Activated T-helper 2 cell treated with anti-CD3 and anti-CD28 coated beads, Interferon-gamma antibody, Interleukin-2, Interleukin-4, amounts not matched to agents 10 μg/mL and 5 μg/mL and 100 μg/mL, durations not matched to agents 14 hours and 24 hours and 36 hours (primary cell): ENCODE data around the gene TMEM50B. TPM values are rescaled to one million over a fixed set of nuclear protein-coding genes. Genes with fewer than 3 reads are reported as not detected.
A peak's percentile ranks its signal among the peaks of the same experiment; 100 is the strongest.
"Not testable (repeated sequence)": the region's sequence is repeated elsewhere in the genome, so short reads cannot be mapped to it uniquely, and the experiment has no call there.

Experiments
- DNase-seq: peaks from one replicate; pipeline ENCODE4 v3.0.0; 2021; ENCODE audit warnings: low spot score
- H3K27ac Mint-ChIP-seq: one replicate; pipeline ENCODE4 v1.8.0; 2021; ENCODE audit warnings: mixed read lengths
- H3K27me3 Mint-ChIP-seq: one replicate; pipeline ENCODE4 v1.8.0; 2021; ENCODE audit warnings: low read depth, mixed read lengths
- H3K36me3 Mint-ChIP-seq: one replicate; pipeline ENCODE4 v1.8.0; 2021; ENCODE audit warnings: low read depth, mixed read lengths
- H3K4me1 Mint-ChIP-seq: one replicate; pipeline ENCODE4 v1.8.0; 2021; ENCODE audit warnings: low read depth, mixed read lengths
- H3K4me3 Mint-ChIP-seq: one replicate; pipeline ENCODE4 v1.8.0; 2021; ENCODE audit warnings: low read depth, mild to moderate bottlenecking, moderate library complexity, mixed read lengths
- H3K9me3 Mint-ChIP-seq: one replicate; pipeline ENCODE4 v1.8.0; 2021; ENCODE audit warnings: mixed read lengths
- intact Hi-C: fragments of 100-400 bp; cut with micrococcal nuclease; formaldehyde crosslinking; loops from one replicate; pipeline ENCODE4 v1.15.1; 2023
- total RNA-seq: library from RNA; stranded (reverse); gene quantifications from 2 replicates; pipeline ENCODE4 v1.2.3, GENCODE V29; 2022

Gene TMEM50B
- 16.5 and 18.7 TPM in 2 replicates for total RNA-seq

DNA sequence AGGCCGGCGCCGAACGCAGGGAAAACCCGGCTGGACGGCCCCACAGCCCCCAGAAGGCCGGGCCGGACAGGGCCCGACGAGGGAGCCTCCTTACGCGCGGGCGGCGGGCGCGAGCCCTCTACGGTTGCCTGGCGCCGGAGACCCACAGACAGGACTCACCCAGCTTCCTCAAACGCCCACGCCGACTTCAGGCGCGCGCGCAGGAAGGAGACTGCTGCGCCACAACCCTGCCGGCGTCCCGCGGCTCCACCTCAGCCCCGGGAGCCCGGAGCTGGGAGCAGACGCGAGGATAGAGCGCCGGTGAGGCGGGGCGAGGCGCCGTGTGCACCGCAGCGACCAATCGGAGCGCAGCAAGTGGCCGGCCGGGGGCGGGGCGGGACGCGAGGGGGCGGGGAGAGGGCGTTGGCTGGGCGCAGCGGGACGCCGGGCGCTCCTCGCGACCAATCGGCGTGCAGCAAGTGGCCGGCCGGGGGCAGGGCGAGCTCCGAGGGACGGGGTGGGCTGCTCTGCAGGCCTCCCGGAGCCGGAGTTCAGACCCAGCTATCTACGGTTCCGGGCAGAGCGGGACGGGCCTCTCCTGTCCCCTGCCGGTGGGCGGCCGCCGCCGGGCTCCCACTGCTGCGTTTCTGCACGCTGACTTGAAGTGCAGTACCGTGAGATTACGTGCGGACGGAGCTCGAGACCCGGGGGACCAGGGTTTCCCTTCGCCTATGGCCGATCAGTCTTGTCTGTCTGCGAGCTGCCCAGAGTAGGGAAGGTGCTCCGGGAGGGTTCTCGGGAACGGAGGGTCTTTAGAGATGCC lies at the start of gene TMEM50B:
TSS of gene TMEM50B (minus strand) at position 296 of the 802 bp plus-strand sequence. CDS start 11,089 bp downstream, outside the sequence.
- Mint-ChIP-seq H3K9me3 (no peaks in the 10 kb centered on the region), H3K27me3 (no peaks in the 10 kb centered on the region), H3K36me3 (no peaks in the 10 kb centered on the region), H3K27ac (peak within 1 kb of the TSS; percentile 88), H3K4me3 (peak within 1 kb of the TSS; percentile 94), H3K4me1 (peaks cover 8% of the 10 kb centered on the region)
- intact Hi-C loops = loop anchor here (1.0 to 5.0 kb wide), 3 partner anchors 11 to 107 kb away; partner anchors contain the start of genes DNAJC28, DONSON and GART
- DNase-seq = peak; percentile 93

DNA sequence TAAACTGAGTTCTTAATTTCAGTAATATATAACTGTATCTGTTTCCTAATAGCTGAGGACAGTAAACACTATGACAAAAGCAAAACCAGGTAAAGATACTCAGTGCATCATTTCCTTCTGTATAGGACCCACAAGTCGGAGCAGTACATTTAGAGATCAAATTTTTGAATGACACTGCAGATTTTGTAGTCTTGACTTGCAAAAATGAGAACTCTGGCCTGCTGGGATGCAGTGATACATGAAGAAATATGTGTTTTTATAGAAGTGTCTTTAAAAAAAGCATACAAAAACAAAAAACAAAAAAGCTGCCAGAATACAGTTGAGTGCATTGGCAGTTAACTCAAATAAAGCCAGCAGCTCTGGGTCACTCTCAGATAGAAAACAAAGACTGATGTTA lies 43.2 kb upstream of the TMEM50B start:
- peak overlapping the region; percentile 22 for H3K27ac Mint-ChIP-seq
- peaks cover 60% of the 10 kb centered on the region for H3K36me3 Mint-ChIP-seq
- no peak overlapping the region for H3K4me3 Mint-ChIP-seq

DNA sequence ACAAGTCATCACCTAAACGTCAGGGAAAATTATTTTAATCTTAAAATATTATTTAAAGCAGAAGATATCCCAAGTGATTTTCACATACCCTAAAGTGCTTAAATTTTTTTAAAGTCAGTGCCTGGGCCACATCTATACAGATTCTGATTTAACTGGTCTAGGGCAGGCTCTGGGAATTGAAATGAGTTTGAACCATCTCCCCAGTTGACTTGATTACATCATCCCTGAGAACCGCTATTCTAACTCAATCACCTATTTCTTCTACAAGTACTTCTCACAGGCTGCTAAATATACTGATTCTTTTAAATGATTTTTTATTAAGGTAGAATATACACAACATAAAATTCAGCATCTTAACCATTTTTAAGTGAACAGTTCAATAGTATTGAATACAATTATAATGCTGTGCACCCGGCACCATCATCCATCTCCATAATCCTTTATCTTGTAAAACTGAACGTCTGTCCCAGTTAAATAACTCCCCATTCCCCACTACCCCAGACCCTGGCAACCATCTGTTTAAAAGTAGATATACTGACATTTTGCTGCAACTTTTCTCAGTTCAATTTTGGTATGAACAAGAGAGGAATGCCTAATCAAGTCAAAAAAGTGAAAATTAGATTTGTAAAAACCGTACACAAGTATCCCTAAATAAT lies 42.7 kb upstream of the TMEM50B start:
- no peaks in the 10 kb centered on the region for H3K4me1 Mint-ChIP-seq
- peak overlapping the region; percentile 22 for H3K27ac Mint-ChIP-seq
- intact Hi-C loops = no loop called here
- no peaks in the 10 kb centered on the region for H3K9me3 Mint-ChIP-seq
- H3K4me3 Mint-ChIP-seq = no peak overlapping the region
- H3K27me3 Mint-ChIP-seq = no peaks in the 10 kb centered on the region
- H3K36me3 Mint-ChIP-seq = peaks cover 60% of the 10 kb centered on the region
- DNase-seq = no peak

More for the DNA sequence above, 43.2 kb upstream of the TMEM50B start:
- no peaks in the 10 kb centered on the region for H3K9me3 Mint-ChIP-seq
- DNase-seq = no peak
- intact Hi-C loops = no loop called here
- H3K4me1 Mint-ChIP-seq = no peaks in the 10 kb centered on the region
- H3K27me3 Mint-ChIP-seq = no peaks in the 10 kb centered on the region

DNA sequence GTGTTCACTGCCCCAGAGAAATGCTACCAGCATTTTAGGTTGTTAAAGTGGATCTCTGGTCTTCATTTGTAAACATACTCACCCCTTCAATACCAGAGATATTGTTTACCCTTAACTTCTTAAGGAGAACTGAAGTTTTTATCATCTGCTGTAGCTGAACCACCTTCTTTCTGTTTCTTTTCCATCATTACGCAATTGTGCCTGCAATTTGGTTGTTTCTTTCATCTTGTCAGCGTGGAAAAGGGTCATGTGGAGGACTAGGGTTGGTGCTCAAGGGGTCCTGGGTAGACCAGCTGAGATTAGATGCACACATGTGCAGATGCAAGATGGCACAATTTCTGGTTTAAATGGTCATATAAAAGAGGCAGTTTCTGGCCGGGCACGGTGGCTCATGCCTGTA lies 39.1 kb upstream of the TMEM50B start:
- Mint-ChIP-seq H3K36me3 (peaks cover 69% of the 10 kb centered on the region), H3K27ac (no peak overlapping the region), H3K4me3 (no peak overlapping the region), H3K9me3 (no peaks in the 10 kb centered on the region), H3K4me1 (peaks cover 11% of the 10 kb centered on the region), H3K27me3 (no peaks in the 10 kb centered on the region)
- intact Hi-C loops = no loop called here
- DNase-seq = no peak

DNA sequence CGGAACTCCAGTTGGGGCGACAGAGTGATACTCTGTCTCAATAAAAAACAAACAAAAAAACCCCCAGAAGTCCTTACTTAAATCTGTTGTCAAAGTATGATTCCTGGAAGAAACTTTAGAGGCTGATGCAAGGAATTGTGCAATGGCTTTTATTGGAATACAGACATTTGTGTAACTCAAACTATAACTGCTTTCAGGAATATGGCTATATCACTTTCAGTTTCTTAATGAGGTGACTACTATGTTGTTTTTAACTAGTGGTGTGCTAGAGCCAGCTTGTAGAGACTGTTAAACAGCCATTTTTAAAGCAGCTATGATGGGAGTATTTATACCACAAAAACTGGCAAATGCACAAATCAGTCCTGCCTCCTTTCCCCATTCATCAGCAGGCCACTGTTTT lies 34.5 kb upstream of the TMEM50B start:
- H3K9me3 Mint-ChIP-seq = no peaks in the 10 kb centered on the region

DNA sequence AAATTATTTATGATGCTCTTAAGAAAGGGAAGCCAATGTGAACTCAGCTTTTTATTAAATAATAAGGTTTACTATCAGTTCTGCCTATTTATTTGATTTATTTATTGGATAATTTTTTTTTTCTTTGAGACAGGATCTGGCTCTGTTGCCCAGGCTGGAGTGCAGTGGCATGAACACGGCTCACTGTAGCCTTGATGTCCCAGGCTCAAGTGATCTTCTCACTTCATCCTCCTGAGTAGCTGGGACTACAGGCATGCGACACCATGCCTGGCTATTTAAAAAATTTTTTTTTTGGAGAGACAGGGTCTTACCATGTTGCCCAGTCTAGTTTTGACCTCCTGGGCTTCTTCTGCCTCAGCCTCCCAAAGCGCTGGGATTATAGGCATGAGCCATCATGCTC lies 32.7 kb upstream of the TMEM50B start:
- Mint-ChIP-seq H3K4me3 (no peak overlapping the region), H3K4me1 (peaks cover 11% of the 10 kb centered on the region), H3K9me3 (no peaks in the 10 kb centered on the region), H3K27ac (no peak overlapping the region), H3K36me3 (peaks cover 76% of the 10 kb centered on the region), H3K27me3 (no peaks in the 10 kb centered on the region)
- DNase-seq = no peak
- intact Hi-C loops = no loop called here

More for the DNA sequence above, 34.5 kb upstream of the TMEM50B start:
- Mint-ChIP-seq H3K36me3 (peaks cover 75% of the 10 kb centered on the region), H3K4me3 (no peak overlapping the region), H3K27ac (peak overlapping the region; percentile 57), H3K4me1 (peaks cover 11% of the 10 kb centered on the region), H3K27me3 (no peaks in the 10 kb centered on the region)
- DNase-seq = no peak
- intact Hi-C loops = no loop called here

DNA sequence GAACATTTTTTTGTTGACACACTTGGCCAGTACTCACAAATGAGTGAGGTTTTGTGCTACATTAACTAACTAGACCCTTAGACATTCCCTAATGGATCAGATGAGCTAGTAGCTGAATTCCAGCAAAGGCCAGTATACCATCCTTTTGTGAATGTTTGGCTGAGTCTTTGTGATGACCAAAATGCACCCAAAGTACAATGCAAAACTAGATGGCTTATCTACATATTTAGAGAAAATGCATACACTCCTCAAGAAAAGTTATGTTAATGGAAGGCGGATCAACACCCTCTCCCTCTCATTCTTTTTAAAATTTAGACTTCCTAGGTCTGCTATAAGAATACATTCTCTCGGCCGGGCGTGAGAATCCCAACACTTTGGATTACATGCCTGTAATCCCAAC lies 31.9 kb upstream of the TMEM50B start:
- Mint-ChIP-seq H3K4me1 (peaks cover 11% of the 10 kb centered on the region), H3K4me3 (no peak overlapping the region), H3K27me3 (no peaks in the 10 kb centered on the region), H3K27ac (no peak overlapping the region), H3K9me3 (peaks cover 6% of the 10 kb centered on the region), H3K36me3 (peaks cover 76% of the 10 kb centered on the region)
- DNase-seq = no peak
- intact Hi-C loops = no loop called here

DNA sequence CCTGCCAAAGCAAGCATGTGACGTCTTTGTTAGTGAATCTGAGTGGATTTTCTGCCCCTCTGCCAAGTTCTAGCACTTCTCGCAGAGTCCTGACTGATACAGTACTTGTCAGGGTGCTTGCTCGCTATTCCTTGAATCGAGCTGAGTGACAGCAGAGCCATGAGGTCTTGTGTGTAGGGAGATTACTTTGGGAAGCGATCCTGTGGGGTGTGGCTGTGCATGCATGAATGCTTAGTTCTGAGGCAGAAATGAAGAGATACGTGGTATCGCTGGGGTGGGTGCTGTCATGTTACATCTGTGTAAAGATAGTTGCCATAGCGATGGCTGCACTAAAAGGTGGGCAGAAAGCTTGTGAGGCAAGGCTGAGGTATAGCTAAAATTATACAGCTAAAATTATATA lies 31.1 kb upstream of the TMEM50B start:
- Mint-ChIP-seq H3K9me3 (peaks cover 6% of the 10 kb centered on the region), H3K4me3 (no peak overlapping the region), H3K27ac (no peak overlapping the region), H3K4me1 (peaks cover 11% of the 10 kb centered on the region), H3K36me3 (peaks cover 74% of the 10 kb centered on the region), H3K27me3 (no peaks in the 10 kb centered on the region)
- intact Hi-C loops = no loop called here
- no peak for DNase-seq

DNA sequence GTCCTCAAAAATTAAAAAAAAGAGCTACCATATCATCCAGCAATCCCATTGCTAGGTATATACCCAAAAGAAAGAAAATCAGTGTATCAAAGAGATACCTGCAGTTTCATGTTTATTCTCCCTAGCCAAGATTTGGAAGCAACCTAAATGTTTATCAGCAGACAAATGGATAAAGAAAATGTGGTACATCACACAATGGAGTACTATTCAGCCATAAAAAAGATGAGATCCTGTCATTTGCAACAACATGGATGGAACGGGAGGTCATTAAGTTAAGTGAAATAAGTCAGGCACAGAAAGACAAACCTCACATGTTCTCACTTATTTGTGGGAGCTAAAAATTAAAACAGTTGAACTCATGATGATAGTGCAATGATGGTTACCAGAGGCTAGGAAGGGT lies 27.2 kb upstream of the TMEM50B start:
- H3K4me3 Mint-ChIP-seq, H3K27me3 Mint-ChIP-seq, H3K4me1 Mint-ChIP-seq, intact Hi-C loops, H3K27ac Mint-ChIP-seq, H3K9me3 Mint-ChIP-seq, DNase-seq: not testable (repeated sequence)
- peaks cover 83% of the 10 kb centered on the region for H3K36me3 Mint-ChIP-seq

DNA sequence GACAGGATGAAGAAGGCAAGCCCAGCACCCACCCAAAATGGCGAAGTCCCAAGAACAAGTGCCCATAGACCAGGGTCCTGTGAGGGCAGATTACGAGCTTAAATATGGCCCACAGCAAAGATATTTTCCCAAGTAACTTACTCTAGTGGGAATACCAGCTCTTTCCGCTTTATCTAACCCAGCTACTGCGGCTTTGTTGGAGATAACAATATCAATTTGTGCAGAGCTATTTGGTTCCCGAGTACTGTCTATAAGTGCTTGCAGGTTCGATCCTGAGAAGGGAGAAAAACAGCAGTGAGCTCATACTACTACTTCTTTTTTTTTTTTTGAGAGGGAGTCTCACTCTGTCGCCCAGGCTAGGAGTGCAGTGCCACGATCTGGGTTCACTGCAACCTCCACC lies 26.1 kb upstream of the TMEM50B start:
- DNase-seq = no peak
- H3K36me3 Mint-ChIP-seq = peaks cover 74% of the 10 kb centered on the region
- no peak overlapping the region for H3K27ac Mint-ChIP-seq
- H3K27me3 Mint-ChIP-seq = no peaks in the 10 kb centered on the region
- intact Hi-C loops = no loop called here
- no peak overlapping the region for H3K4me3 Mint-ChIP-seq
- no peaks in the 10 kb centered on the region for H3K4me1 Mint-ChIP-seq
- H3K9me3 Mint-ChIP-seq = peaks cover 6% of the 10 kb centered on the region

DNA sequence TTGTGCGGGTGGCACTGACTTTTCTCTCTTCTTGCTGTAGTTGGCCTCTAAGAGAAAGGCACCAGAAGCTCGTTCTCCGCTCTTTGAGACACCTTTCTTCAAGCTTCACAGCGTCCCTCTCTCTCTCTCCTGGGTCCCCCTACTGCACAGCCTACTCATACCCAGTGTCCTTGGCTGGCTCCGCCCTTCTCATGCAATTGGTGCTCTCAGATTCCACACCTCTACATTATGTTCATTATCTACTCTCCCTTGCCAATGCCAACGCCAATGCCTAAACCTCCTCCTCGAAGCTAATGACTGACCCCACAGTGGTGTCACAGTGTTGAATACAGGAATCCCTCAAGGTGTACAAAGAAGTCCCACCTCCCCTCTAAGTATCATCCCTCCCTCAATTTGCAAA lies 16.6 kb upstream of the TMEM50B start:
- Mint-ChIP-seq H3K27ac (no peak overlapping the region), H3K4me1 (peaks cover 4% of the 10 kb centered on the region), H3K27me3 (peaks cover 6% of the 10 kb centered on the region), H3K4me3 (no peak overlapping the region), H3K9me3 (no peaks in the 10 kb centered on the region), H3K36me3 (no peaks in the 10 kb centered on the region)
- intact Hi-C loops = no loop called here
- no peak for DNase-seq

DNA sequence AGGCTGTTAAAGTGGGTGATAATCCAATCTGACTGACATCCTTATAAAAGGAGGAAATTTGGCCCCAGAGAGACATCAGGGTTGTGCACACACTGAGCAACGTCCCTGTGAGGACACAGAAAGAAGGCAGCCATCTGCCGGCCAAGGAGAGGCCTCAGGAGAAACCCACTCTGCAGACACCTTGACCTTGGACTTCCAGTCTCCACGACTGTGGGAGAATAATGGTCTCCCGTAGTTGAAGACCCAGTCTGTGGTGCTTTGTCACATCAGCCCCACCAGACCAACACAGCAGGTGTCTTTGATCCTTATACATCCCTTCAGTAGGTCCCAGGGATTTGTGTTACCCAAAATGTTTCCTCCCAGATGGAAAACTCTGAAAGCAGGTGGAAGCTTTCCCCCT lies 16.0 kb upstream of the TMEM50B start:
- intact Hi-C loops = no loop called here
- Mint-ChIP-seq H3K4me3 (no peak overlapping the region), H3K4me1 (peaks cover 8% of the 10 kb centered on the region), H3K27ac (no peak overlapping the region), H3K36me3 (no peaks in the 10 kb centered on the region), H3K27me3 (peaks cover 6% of the 10 kb centered on the region), H3K9me3 (no peaks in the 10 kb centered on the region)
- DNase-seq = no peak

DNA sequence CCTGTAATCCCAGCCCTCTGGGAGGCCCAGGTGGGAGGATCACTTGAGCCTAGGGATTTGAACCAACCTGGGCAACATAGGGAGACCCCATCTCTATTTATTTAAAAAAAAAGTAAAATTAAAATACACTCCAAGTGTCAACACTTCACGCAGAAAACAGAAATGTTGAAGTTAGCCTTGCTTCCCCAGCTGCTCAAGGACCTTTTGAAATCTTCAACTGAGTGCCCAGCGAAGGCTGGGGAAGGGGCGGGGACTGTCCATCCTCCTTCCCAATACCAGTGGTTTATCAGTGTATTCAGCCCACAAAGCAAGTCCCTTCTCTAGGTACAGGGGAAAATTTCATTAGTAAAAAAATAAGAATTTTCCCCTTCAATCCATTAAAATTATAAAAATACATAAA lies 14.0 kb upstream of the TMEM50B start:
- Mint-ChIP-seq H3K27me3 (peaks cover 12% of the 10 kb centered on the region), H3K4me3 (peak overlapping the region; percentile 51), H3K27ac (no peak overlapping the region), H3K36me3 (no peaks in the 10 kb centered on the region), H3K9me3 (no peaks in the 10 kb centered on the region), H3K4me1 (peaks cover 9% of the 10 kb centered on the region)
- DNase-seq = no peak
- intact Hi-C loops = loop anchor here (5.0 kb wide), 1 partner anchor 149 kb away; the partner anchor contains the start of genes CRYZL1 and ITSN1
